DMS53 treated with DMSO at 0.1 percent for 48 hours (cell line): ENCODE data around the gene TUBB6.
A peak's percentile ranks its signal among the peaks of the same experiment; 100 is the strongest.

Experiments
- DNase-seq: peaks from one replicate; lab custom pipeline; 2025; ENCODE audit not compliant: unreplicated experiment; lab: John Stamatoyannopoulos, UW

TUBB6 gene

GRCh38 chr18:12307701-12308385 is at the start of gene TUBB6:
TUBB6 (plus strand) TSS chr18:12308241; CDS start chr18:12308293, 52 bp downstream.
- DNase-seq, result peak; percentile 16

GRCh38 chr18:12258719-12259705 is 49.0 kb upstream of the TUBB6 start:
- no peak for DNase-seq

GRCh38 chr18:12262748-12263147 is 45.3 kb upstream of the TUBB6 start:
- DNase-seq, result no peak

- no peak for DNase-seq
Observed at GRCh38 chr18:12264864-12265263, 43.2 kb upstream of the TUBB6 start.

GRCh38 chr18:12271376-12272235 is 36.4 kb upstream of the TUBB6 start:
- peak; percentile 90 for DNase-seq

- DNase-seq, result no peak
Observed at GRCh38 chr18:12274793-12275192, 33.2 kb upstream of the TUBB6 start.

- no peak for DNase-seq
Observed at GRCh38 chr18:12276736-12277554, 31.1 kb upstream of the TUBB6 start.

- DNase-seq, result no peak
Observed at GRCh38 chr18:12278215-12278671, 29.8 kb upstream of the TUBB6 start.

GRCh38 chr18:12278741-12279682 is 29.0 kb upstream of the TUBB6 start:
- no peak for DNase-seq

GRCh38 chr18:12279781-12280531 is 28.1 kb upstream of the TUBB6 start:
- DNase-seq, result no peak

GRCh38 chr18:12281861-12282260 is 26.2 kb upstream of the TUBB6 start:
- DNase-seq, result no peak

GRCh38 chr18:12282442-12283039 is 25.5 kb upstream of the TUBB6 start:
- no peak for DNase-seq

GRCh38 chr18:12283256-12283655 is 24.8 kb upstream of the TUBB6 start:
- DNase-seq, result peak; percentile 27

GRCh38 chr18:12283666-12284065 is 24.4 kb upstream of the TUBB6 start:
- DNase-seq, result no peak

GRCh38 chr18:12287131-12287681 is 20.8 kb upstream of the TUBB6 start:
- peak; percentile 60 for DNase-seq

- DNase-seq, result peak; percentile 60
Observed at GRCh38 chr18:12287684-12288402, 20.2 kb upstream of the TUBB6 start.

- DNase-seq, result no peak
Observed at GRCh38 chr18:12288403-12288755, 19.7 kb upstream of the TUBB6 start.
